Measurements from ENCODE around the gene SYTL1. TPM values are rescaled to one million over a fixed set of nuclear protein-coding genes. Genes with fewer than 3 reads are reported as not detected.

SYTL1 gene
- total and polyA plus RNA-seq, 9 of the 15 experiments (the other 6 are each of a cell fraction or from before 2014, with no cell fraction given): 0.04 to 9.3 (median 1.7) TPM

DNA sequence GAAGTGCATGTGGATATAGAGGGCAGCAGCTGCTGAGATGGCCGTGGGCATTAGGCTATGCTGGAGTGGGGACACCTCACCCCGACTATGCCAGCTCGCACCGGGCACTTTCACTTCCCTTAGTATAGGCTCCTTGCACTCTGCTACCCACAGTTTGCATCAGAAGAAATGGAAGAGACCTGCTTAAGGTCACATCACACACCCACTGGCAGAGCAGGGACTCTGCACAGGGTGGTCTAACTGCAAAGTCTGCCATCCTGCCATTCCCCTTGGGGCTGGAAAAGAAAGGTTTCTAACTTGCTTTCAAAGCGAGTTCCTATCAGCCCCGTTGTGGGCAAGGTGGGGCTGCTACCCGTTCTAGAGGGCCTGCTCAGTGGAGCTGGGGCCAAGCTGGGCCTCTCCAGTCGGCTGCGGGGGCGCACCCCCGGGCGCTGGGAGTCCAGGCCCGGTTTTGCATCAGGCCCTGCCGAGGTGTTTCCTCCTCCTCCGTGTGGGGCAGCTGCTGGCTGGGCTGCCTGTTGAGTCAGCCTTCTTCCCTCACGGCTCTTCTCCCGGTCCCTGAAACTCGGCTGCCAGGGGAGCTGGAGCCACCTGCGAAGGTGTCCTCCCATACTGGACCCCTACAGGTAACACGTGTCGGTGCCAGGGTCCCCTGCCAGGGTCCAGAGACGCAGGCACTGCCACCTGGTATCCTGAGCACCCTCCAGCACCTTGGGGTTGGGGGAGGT lies at the start of gene SYTL1 (continued):
- TF ChIP-seq CREB1 (IDR thresholded peaks at IDR 0.05) (no peak), CREB1 (CRISPR knock-in tag; IDR thresholded peaks at IDR 0.05) (no peak), ZNF146 (CRISPR knock-in tag; IDR thresholded peaks at IDR 0.05; ENCODE audit: unreplicated experiment) (no peak), ZNF551 (CRISPR knock-in tag; IDR thresholded peaks at IDR 0.05) (no peak), PHF21A (IDR thresholded peaks at IDR 0.05; ENCODE audit: borderline replicate concordance, low read depth) (no peak), MEF2A (IDR thresholded peaks at IDR 0.05; ENCODE audit: control insufficient read depth, low read depth, low read length) (no peak), THRAP3 (IDR thresholded peaks at IDR 0.05; ENCODE audit: borderline replicate concordance) (no peak), UBTF (IDR thresholded peaks at IDR 0.05; ENCODE audit: borderline replicate concordance in 1 of 2, low read depth in 2 of 2, low read length in 2 of 2) (peak; percentile 53 to 74; a peak in 2 of 4 replicates), MCM3 (IDR thresholded peaks at IDR 0.05) (no peak), FOXM1 (IDR thresholded peaks at IDR 0.05; ENCODE audit: low read depth) (no peak), FOXM1 (CRISPR knock-in tag; IDR thresholded peaks at IDR 0.05; ENCODE audit: low read depth) (no peak), MYNN (IDR thresholded peaks at IDR 0.05) (0 out of 2 replicates have a peak, but pooled peaks have one; percentile 12), MYNN (CRISPR knock-in tag; IDR thresholded peaks at IDR 0.05) (no peak), FOXJ2 (tag; IDR thresholded peaks at IDR 0.05) (no peak), MCM5 (IDR thresholded peaks at IDR 0.05; ENCODE audit: low read depth) (no peak), GABPB2 (CRISPR knock-in tag; conservative IDR thresholded peaks at IDR 0.05) (no peak), ZNF696 (CRISPR knock-in tag; conservative IDR thresholded peaks at IDR 0.05) (no peak), ZNF277 (CRISPR knock-in tag; IDR thresholded peaks at IDR 0.05; ENCODE audit: borderline replicate concordance) (no peak), BMI1 (IDR thresholded peaks at IDR 0.05; ENCODE audit: low read length) (no peak)
- TF ChIP-seq, protein P1, sequence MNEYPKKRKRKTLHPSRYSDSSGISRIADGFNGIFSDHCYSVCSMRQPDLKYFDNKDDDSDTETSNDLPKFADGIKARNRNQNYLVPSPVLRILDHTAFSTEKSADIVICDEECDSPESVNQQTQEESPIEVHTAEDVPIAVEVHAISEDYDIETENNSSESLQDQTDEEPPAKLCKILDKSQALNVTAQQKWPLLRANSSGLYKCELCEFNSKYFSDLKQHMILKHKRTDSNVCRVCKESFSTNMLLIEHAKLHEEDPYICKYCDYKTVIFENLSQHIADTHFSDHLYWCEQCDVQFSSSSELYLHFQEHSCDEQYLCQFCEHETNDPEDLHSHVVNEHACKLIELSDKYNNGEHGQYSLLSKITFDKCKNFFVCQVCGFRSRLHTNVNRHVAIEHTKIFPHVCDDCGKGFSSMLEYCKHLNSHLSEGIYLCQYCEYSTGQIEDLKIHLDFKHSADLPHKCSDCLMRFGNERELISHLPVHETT (CRISPR knock-in tag; conservative IDR thresholded peaks at IDR 0.05 in 1 of 2, IDR thresholded peaks at IDR 0.05 in 1 of 2): no peak
- TF ChIP-seq, protein P2, sequence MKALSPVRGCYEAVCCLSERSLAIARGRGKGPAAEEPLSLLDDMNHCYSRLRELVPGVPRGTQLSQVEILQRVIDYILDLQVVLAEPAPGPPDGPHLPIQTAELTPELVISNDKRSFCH (CRISPR knock-in tag; IDR thresholded peaks at IDR 0.05): no peak
- TF ChIP-seq, protein P2 (tag; IDR thresholded peaks at IDR 0.05): no peak
- TF ChIP-seq, protein P3, sequence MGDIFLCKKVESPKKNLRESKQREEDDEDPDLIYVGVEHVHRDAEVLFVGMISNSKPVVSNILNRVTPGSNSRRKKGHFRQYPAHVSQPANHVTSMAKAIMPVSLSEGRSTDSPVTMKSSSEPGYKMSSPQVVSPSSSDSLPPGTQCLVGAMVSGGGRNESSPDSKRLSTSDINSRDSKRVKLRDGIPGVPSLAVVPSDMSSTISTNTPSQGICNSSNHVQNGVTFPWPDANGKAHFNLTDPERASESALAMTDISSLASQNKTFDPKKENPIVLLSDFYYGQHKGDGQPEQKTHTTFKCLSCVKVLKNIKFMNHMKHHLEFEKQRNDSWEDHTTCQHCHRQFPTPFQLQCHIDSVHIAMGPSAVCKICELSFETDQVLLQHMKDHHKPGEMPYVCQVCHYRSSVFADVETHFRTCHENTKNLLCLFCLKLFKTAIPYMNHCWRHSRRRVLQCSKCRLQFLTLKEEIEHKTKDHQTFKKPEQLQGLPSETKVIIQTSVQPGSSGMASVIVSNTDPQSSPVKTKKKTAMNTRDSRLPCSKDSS (IDR thresholded peaks at IDR 0.05; ENCODE audit: low read depth, partially characterized antibody): no peak

Data from K562 (cell line).